Measurements from ENCODE around the gene TSSC4.

DNA sequence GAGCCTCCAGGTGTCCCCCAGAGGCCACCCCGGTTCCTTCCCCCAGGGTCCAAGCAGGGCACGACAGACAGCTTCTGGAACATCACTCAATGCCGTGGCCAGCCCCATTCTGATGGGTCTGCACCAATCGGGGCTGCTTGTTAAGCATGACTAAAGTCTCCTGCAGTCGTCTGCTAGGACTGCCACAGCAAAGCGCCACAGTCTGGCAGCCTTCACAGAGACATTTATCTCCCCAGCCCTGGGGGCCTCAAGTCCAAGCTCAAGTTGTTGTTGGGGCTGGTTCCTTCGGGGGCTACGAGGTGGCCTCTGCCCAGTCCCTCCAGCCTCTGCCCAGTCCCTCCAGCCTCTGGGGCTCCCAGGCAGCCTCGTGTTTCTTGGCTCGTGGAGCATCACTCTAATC, 37.4 kb upstream of the TSSC4 start:
- TF ChIP-seq, protein P1, sequence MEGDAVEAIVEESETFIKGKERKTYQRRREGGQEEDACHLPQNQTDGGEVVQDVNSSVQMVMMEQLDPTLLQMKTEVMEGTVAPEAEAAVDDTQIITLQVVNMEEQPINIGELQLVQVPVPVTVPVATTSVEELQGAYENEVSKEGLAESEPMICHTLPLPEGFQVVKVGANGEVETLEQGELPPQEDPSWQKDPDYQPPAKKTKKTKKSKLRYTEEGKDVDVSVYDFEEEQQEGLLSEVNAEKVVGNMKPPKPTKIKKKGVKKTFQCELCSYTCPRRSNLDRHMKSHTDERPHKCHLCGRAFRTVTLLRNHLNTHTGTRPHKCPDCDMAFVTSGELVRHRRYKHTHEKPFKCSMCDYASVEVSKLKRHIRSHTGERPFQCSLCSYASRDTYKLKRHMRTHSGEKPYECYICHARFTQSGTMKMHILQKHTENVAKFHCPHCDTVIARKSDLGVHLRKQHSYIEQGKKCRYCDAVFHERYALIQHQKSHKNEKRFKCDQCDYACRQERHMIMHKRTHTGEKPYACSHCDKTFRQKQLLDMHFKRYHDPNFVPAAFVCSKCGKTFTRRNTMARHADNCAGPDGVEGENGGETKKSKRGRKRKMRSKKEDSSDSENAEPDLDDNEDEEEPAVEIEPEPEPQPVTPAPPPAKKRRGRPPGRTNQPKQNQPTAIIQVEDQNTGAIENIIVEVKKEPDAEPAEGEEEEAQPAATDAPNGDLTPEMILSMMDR (IDR thresholded peaks at IDR 0.05): no peak
- no peak for TF ChIP-seq POLR2AphosphoS5 (IDR thresholded peaks at IDR 0.05; ENCODE audit: insufficient read depth in 1 of 2, low read depth in 1 of 2)
